Glutamatergic neuron (in vitro differentiated cells): ENCODE results near the gene ATP8B4. TPM values are rescaled to one million over a fixed set of nuclear protein-coding genes. Genes with fewer than 3 reads are reported as not detected.

Experiments used
- DNase-seq: peaks from one replicate; pipeline ENCODE4 v3.0.0; 2022
- H3K27ac Mint-ChIP-seq: one replicate; pipeline ENCODE4 v1.8.0; 2020; ENCODE audit warnings: mild to moderate bottlenecking, mixed read lengths, inconsistent platforms; ENCODE audit not compliant: unreplicated experiment
- H3K27me3 Mint-ChIP-seq: one replicate; pipeline ENCODE4 v1.8.0; 2020; ENCODE audit warnings: mild to moderate bottlenecking, moderate library complexity, mixed read lengths, inconsistent platforms; ENCODE audit not compliant: unreplicated experiment
- H3K36me3 Mint-ChIP-seq: one replicate; pipeline ENCODE4 v1.8.0; 2020; ENCODE audit warnings: mild to moderate bottlenecking, mixed read lengths, inconsistent platforms; ENCODE audit not compliant: unreplicated experiment
- H3K4me1 Mint-ChIP-seq: one replicate; pipeline ENCODE4 v1.8.0; 2020; ENCODE audit warnings: mild to moderate bottlenecking, low read depth, mixed read lengths, inconsistent platforms; ENCODE audit not compliant: unreplicated experiment
- H3K4me3 Mint-ChIP-seq: one replicate; pipeline ENCODE4 v1.8.0; 2020; ENCODE audit warnings: mild to moderate bottlenecking, mixed read lengths, inconsistent platforms; ENCODE audit not compliant: unreplicated experiment
- H3K9me3 Mint-ChIP-seq: one replicate; pipeline ENCODE4 v1.8.0; 2020; ENCODE audit warnings: mild to moderate bottlenecking, moderate library complexity, mixed read lengths, inconsistent platforms; ENCODE audit not compliant: unreplicated experiment
- total RNA-seq: library from RNA; stranded (reverse); fragmentation: NEBNext Ultra II Directional; extraction: Animal tissue kit (Norgen Biotek cat#: 25700); gene quantifications from one replicate; pipeline ENCODE4 v1.2.1, GENCODE V29; 2021; ENCODE audit not compliant: unreplicated experiment
- TF ChIP-seq, protein P1 (sequence below): fragments of 200-600 bp; sonication (generic); IDR thresholded peaks from one replicate; pipeline ENCODE4 v1.5.0; 2021; ENCODE audit not compliant: partially characterized antibody, unreplicated experiment

The ATP8B4 gene
- total RNA-seq, 1 donor from 2014 or later: not detected

- Mint-ChIP-seq H3K27me3 (no peaks in the 10 kb centered on the region), H3K36me3 (no peaks in the 10 kb centered on the region), H3K9me3 (no peaks in the 10 kb centered on the region), H3K4me3 (no peak overlapping the region), H3K4me1 (no peaks in the 10 kb centered on the region), H3K27ac (no peak overlapping the region)
- DNase-seq: no peak
- TF ChIP-seq, protein P1, sequence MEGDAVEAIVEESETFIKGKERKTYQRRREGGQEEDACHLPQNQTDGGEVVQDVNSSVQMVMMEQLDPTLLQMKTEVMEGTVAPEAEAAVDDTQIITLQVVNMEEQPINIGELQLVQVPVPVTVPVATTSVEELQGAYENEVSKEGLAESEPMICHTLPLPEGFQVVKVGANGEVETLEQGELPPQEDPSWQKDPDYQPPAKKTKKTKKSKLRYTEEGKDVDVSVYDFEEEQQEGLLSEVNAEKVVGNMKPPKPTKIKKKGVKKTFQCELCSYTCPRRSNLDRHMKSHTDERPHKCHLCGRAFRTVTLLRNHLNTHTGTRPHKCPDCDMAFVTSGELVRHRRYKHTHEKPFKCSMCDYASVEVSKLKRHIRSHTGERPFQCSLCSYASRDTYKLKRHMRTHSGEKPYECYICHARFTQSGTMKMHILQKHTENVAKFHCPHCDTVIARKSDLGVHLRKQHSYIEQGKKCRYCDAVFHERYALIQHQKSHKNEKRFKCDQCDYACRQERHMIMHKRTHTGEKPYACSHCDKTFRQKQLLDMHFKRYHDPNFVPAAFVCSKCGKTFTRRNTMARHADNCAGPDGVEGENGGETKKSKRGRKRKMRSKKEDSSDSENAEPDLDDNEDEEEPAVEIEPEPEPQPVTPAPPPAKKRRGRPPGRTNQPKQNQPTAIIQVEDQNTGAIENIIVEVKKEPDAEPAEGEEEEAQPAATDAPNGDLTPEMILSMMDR: no peak
These were observed 294.3 kb downstream of the ATP8B4 start for GRCh38 chr15:49824775-49825099.

- TF ChIP-seq, protein P1: no peak
- Mint-ChIP-seq H3K27ac (no peak overlapping the region), H3K27me3 (no peaks in the 10 kb centered on the region)
These were observed 294.9 kb downstream of the ATP8B4 start for GRCh38 chr15:49823987-49824774.

GRCh38 chr15:49817100-49817499, 301.9 kb downstream of the ATP8B4 start:
- H3K27me3 Mint-ChIP-seq: no peaks in the 10 kb centered on the region
- H3K27ac Mint-ChIP-seq: no peak overlapping the region
- TF ChIP-seq, protein P1: no peak
- no peak overlapping the region for H3K4me3 Mint-ChIP-seq
- H3K36me3 Mint-ChIP-seq: no peaks in the 10 kb centered on the region
- H3K4me1 Mint-ChIP-seq: no peaks in the 10 kb centered on the region
- no peak for DNase-seq
- H3K9me3 Mint-ChIP-seq: peaks cover 3% of the 10 kb centered on the region

More at GRCh38 chr15:49823987-49824774, 294.9 kb downstream of the ATP8B4 start:
- H3K4me1 Mint-ChIP-seq: no peaks in the 10 kb centered on the region
- no peaks in the 10 kb centered on the region for H3K36me3 Mint-ChIP-seq
- H3K9me3 Mint-ChIP-seq: no peaks in the 10 kb centered on the region
- no peak overlapping the region for H3K4me3 Mint-ChIP-seq
- no peak for DNase-seq

DNA sequence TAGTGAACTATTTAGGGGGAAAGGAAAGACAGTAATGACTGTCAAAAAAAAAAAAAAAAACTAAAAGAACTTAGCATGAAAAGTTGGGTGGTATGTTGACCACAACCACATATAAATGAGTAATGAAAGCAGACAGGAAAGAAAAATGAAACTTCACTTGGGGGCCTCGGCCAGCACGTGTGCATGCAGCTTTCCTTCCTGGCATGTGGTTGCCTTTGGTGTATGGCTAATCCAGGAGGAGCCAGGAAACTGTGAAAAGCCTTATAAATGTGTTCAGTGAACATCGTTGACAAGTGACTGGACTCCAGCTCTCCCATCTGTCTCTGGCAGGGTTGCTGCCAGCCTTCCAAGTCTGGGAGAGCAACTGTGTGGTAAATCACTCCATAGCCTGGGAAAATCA, 303.1 kb downstream of the ATP8B4 start:
- Mint-ChIP-seq H3K4me1 (no peaks in the 10 kb centered on the region), H3K27me3 (no peaks in the 10 kb centered on the region), H3K4me3 (no peak overlapping the region), H3K9me3 (peaks cover 3% of the 10 kb centered on the region), H3K36me3 (no peaks in the 10 kb centered on the region), H3K27ac (no peak overlapping the region)
- TF ChIP-seq, protein P1: no peak
- no peak for DNase-seq

DNA sequence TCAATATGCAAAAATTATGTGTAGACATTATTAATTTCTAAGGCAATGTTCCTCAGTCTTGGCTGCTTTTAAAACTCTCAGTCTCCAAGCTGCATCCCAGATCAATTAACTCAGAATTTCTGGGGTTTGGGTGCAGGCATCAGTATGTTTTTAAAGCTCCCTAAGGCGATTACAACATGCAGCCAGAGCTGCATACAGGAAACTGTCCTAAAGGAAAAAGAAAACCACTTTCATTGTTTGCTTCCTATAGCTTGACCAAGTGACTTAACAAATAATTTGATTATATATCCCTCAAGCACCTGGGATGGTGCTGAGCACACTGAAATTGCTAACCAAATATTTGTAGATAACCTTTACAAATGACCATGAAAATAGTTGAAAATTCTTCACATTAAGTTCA, 303.5 kb downstream of the ATP8B4 start:
- no peak for DNase-seq
- Mint-ChIP-seq H3K9me3 (peaks cover 3% of the 10 kb centered on the region), H3K27ac (no peak overlapping the region), H3K4me1 (no peaks in the 10 kb centered on the region), H3K4me3 (no peak overlapping the region), H3K36me3 (no peaks in the 10 kb centered on the region), H3K27me3 (no peaks in the 10 kb centered on the region)
- TF ChIP-seq, protein P1: no peak
